Measurements from ENCODE around the gene VENTX.

Gene VENTX

DNA sequence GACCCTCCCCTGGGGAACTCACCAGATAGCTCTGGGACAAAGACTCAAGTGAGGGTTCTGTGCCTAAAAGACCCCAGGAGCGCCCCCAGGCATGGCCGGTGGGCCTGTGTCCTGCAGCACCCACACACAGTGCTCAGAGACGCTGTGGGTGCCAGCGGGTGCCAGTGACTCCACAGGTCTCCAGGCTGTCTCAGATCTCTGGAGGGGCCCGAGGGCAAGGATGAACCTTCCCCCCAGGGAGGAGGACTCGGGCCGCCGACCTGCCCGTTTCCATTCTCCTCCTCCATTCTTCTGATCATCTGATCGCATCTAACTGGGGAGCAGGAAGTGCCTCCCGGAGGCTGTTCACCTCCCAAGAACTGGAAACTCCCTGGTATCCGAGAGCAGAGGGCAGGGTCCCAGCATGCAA is 38.0 kb downstream of the VENTX start:
- DNase-seq: peak; percentile 29

- no peak for DNase-seq
Observed at GRCh38 chr10:133276100-133276434, 38.4 kb downstream of the VENTX start.

DNA sequence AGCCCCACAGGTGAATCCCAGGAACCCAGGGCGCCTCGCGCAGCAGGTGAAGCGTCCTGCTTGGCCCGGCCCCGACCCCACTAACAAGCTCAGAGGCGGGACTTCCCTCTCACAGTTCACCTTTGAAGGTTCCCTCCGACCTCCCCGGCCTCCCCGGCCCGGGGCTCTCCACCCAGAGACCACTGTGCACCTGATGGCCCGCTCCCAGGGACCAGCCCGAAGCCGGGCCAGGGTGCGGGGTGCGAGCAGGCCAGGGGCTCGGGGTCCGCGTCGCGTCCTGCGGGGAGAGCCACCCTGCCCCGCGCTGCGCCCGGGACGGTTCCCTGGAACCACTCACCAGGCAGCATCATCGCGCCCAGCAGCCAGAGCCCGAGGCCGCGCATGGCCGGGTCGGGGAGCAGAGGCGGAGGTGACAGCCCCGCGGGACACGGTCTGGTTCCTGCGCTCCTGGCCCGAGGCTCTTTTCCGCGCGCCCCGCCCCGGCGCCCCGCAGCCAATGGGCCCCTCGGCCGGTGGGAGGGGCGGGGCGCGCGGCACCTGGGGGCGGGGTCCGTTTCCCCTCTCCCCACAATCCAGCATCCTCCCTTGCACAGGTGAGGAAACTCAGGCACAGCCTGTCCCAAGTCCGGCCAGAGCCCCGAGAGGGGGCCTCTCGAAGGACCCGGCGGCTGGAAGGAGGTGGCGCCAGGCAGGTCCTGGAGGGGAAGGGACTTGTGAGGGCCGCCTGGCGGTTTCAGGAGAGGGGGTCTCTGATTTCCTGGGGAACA is 39.0 kb downstream of the VENTX start, which contains the start of gene ADAM8:
Gene ADAM8, minus strand, starts transcription at position 434 of the 767 bp plus-strand sequence. Its CDS starts 51 bp downstream, at position 383.
- DNase-seq: peak; percentile 63

GRCh38 chr10:133277277-133277992 is 39.8 kb downstream of the VENTX start:
- no peak for DNase-seq

DNA sequence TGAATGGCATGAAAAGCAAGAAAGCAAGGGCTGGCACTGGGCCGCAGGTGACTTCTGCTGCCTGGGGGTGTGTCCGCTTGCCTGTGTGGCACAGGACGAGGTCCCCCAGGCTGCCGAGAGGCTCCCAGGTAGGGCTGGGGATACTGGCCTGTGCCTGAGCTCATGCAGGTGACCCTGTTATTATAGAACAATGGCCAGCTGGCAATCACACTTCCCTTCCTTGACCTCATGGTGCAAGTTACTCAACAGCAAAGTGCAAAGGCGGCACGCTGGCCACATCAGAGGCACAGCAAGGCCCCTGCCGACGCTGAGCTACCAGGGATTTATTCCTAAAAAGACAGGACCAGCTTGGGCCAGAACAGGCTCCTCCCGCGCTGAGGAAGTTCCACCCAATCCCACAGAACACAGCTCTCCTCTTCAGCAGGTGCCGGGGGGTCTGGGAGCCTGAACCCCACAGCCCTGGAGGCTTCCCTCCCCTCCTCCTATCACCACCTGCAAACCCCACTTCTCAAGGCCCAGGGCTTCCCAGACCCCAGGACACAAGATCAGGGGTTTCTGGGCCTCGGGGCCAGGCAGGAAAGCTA is 40.4 kb downstream of the VENTX start:
- no peak for DNase-seq

DNA sequence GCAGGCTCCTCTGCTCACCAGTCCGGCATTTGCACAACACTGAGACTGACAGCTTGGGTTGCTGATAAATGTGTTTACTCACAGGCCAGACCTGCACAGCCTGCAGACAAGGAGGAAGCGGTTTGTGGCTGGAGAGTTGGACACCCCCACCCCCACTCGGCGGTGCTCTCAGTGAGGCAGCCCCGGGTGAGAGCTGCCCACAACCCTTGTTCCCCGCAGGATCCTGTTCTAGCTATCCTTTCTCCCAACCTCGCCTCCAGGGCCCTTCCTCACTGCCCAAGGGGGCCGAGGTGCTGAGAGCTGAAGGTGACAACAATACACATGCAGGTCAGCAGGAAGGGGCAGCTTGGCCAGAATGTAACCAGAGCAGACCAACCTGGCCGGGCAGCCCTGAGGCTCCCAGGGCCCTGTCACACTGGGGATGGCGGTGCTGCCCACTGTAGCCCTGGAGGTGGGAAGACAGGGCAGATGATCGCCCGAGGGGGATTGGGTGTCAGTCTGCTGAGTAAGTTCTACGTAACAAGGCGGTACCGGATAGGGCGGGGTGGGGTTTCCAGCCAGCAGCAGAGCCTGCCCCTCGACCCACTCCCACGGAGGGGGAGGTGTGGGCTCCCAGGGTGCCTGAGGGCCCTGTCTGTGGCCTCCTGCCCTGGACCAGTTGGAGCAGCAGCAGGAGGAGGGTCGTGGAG is 41.1 kb downstream of the VENTX start:
- peak; percentile 51 for DNase-seq

- no peak for DNase-seq
Observed at GRCh38 chr10:133279326-133280226, 41.9 kb downstream of the VENTX start.

DNA sequence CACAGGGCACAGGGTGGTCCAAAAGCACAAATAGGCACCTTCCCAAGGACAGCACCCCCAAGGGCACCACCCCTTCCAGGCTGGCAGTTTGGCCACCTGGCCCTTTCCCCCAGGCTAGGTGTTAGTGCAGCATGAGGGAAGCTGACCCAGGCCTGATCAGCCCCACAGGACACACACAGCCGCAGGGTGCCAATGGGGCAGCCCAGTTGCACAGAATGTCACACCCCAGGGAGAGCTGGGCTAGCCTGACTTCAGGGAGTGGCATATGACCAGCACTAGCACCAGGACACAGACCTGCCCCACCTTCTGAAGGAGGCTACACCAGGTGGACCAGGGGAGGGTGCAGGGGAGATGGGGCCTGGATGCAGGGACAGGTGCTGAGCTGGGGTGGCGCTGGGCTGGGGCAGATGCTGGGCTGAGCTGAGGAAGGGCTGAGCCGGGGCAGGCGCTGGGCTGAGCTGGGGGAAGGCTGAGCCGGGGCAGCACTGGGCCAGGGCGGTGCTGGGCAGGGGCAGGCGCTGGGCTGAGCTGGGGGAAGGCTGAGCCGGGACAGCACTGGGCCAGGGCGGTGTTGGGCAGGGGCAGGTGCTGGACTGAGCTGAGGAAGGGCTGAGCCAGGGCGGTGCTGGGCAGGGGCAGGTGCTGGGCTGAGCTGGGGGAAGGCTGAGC is 42.9 kb downstream of the VENTX start:
- no peak for DNase-seq

DNA sequence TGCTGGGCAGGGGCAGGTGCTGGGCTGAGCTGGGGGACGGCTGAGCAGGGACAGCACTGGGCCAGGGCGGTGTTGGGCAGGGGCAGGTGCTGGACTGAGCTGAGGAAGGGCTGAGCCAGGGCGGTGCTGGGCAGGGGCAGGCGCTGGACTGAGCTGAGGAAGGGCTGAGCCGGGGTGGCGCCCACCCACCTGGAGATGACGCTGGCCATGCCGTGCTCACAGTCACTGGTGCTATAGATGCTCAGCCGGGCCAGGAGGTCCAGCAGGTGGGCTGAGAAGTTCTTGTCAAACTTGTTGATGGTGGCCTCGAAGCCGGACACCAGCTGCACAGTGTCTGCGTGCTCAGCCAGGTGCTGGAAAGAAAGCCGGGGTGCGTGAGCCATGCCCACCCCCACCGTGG is 43.4 kb downstream of the VENTX start:
- DNase-seq: no peak

GRCh38 chr10:133281628-133282372 is 44.1 kb downstream of the VENTX start:
- DNase-seq: no peak

- no peak for DNase-seq
Observed at GRCh38 chr10:133282846-133283390, 45.3 kb downstream of the VENTX start.

DNA sequence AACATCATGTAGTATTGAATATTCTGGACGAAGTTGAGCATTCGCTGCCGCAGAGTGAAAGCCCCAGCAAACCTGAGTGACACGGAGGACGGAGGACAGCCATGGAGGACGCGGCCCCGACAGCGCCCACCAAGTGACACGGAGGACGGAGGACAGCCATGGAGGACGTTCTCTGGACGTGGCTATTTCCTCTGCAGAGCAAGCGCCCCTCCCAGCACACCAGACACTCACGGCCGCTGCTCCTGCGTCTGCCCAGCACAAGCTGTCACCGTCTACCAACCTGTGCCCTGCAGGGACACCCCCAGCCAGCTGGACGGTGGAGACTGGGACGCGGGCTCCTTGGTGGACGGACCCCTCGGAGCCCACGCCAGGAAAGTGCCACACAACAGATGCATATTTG is 46.3 kb downstream of the VENTX start:
- DNase-seq: no peak

GRCh38 chr10:133285217-133285616 is 47.6 kb downstream of the VENTX start:
- DNase-seq: no peak

DNA sequence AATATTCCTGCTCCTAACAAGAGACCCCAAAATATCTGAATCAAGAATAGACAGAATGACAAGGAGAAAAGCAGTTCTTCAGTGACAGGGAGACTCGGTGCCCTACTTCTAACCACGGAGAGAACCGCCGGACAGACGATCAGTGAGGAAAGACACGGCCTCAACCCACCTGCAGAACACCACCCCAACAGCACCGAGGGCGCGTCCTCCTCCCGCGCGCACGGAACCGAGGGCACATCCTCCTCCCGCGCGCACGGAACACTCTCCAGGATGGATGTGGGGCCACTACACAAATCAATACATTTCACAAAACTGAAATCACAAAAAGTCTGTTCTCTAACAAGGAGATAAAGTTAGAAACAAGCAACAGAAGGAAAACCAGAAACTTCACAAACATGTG is 48.7 kb downstream of the VENTX start:
- DNase-seq: no peak

DNA sequence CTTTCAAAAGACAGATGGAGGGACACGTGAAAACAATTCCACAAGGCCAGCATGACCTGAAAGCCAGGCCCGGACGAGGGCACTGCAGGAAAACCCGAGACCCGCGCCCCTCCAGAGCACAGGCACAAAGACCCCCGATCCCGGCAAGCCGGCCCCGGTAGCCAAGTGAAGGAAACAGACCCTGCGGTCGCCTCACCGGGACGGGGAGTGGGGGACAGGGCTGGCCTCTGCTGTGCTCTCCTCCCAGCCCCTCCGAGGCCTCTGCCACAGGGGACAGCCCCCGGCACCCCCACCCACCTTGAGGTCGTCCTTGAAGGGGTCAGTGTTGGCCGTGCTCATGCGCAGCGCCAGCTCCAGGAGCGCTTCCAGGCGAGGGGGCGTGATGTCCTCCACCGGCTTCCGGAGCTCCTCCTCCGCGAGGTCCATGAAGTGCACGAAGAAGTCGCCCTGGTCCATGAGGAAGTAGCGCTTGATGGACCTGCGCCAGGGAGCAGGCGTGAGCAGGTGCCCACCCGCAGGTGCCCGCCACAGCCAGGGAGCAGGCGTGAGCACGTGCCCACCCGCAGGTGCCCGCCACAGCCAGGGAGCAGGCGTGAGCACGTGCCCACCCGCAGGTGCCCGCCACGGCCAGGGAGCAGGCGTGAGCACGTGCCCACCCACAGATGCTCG is 50.3 kb downstream of the VENTX start:
- DNase-seq: no peak

DNA sequence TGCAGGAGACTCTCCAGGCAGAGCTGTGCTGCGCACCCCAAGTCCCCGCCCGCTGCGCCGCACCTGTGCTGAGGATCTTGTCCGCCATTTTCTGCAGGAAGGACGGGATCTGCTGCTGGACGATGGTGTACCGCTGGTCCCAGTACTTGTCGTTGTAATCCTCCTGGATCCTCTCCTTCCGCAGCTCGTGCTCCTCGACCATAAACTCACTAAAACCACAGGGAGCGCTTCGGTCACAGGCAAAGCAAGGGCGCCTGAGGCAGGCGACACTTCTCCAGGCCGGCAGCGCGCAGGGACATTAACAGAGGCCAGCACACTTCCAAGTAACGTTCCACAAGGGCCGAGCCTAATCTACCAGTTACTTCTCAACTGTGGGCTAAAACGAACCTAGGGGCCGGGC is 52.1 kb downstream of the VENTX start:
- DNase-seq: no peak

Measured in DMS53 (cell line).